H1 (cell line): Measurements from ENCODE around the gene CNRIP1. TPM values are rescaled to one million over a fixed set of nuclear protein-coding genes. Genes with fewer than 3 reads are reported as not detected.

Experiments
- CTCF ChIA-PET: fragments of 300-600 bp; sonication (Branson Sonifier 250); formaldehyde crosslinking; loops from one replicate; lab custom pipeline; 2021; ENCODE audit not compliant: partially characterized antibody; lab: Charles Lee
- POLR2A ChIA-PET: fragments of 300-600 bp; sonication (Branson Sonifier 250); formaldehyde crosslinking; loops from one replicate; lab custom pipeline; 2021; ENCODE audit warnings: inconsistent platforms; ENCODE audit not compliant: partially characterized antibody; lab: Charles Lee
- DNase-seq, 2 experiments: peaks; one replicate each; pipeline versions ENCODE4 v3.0.0 to v3.0.0-alpha.2; 2010 to 2022; ENCODE audit warnings: low spot score in 2 of 2, low read depth in 1 of 2, mixed read lengths in 1 of 2
- FAIRE-seq: peaks from 2 replicates; lab custom pipeline; 2011; peaks lifted over from hg19 to GRCh38; lab: Jason Lieb, UNC
- H2AFZ ChIP-seq: 2 replicates; pipeline ENCODE4 v1.8.1; 2012; ENCODE audit warnings: low read length, inconsistent platforms
- H2AK5ac ChIP-seq: 2 replicates; pipeline ENCODE4 v1.6.1; 2013; ENCODE audit warnings: low read depth, low read length
- H2BK120ac ChIP-seq: replicated peaks from 2 replicates; pipeline ENCODE3; 2013; ENCODE audit warnings: low read depth, low read length, inconsistent platforms
- H2BK12ac ChIP-seq: 2 replicates; pipeline ENCODE4 v1.6.1; 2013; ENCODE audit warnings: low read depth, low read length
- H2BK15ac ChIP-seq: 2 replicates; pipeline ENCODE4 v1.6.1; 2013; ENCODE audit warnings: low read length
- H2BK20ac ChIP-seq: 2 replicates; pipeline ENCODE4 v1.6.1; 2013; ENCODE audit warnings: low read length
- H2BK5ac ChIP-seq: 2 replicates; pipeline ENCODE4 v1.6.1; 2013; ENCODE audit warnings: low read depth, low read length
- H3K14ac ChIP-seq: 2 replicates; pipeline ENCODE4 v1.6.1; 2013; ENCODE audit warnings: inconsistent platforms; ENCODE audit not compliant: insufficient read length
- H3K18ac ChIP-seq: 2 replicates; pipeline ENCODE4 v1.6.1; 2013; ENCODE audit warnings: low read length; ENCODE audit errors: extremely low read depth
- H3K23ac ChIP-seq: 2 replicates; pipeline ENCODE4 v1.6.1; 2013; ENCODE audit warnings: inconsistent platforms; ENCODE audit not compliant: insufficient read length
- H3K23me2 ChIP-seq: 2 replicates; pipeline ENCODE4 v1.6.1; 2013; ENCODE audit warnings: low read depth, low read length
- H3K27ac ChIP-seq: 2 replicates; pipeline ENCODE4 v1.6.1; 2011; ENCODE audit warnings: low read depth, low read length, inconsistent platforms
- H3K27me3 ChIP-seq, 4 experiments: replicated peaks in 1 of 4; 1 replicate in 1 of 4; 2 replicates in 3 of 4; pipeline versions ENCODE4 v1.6.1 to v1.8.1; 2011 to 2013; ENCODE audit warnings: low read length in 3 of 4, mild to moderate bottlenecking in 3 of 4, inconsistent platforms in 2 of 4, mixed read lengths in 2 of 4, moderate library complexity in 1 of 4; ENCODE audit not compliant: control insufficient read depth in 3 of 4, insufficient read depth in 3 of 4; ENCODE audit errors: extremely low read depth in 1 of 4
- H3K36me3 ChIP-seq, 4 experiments: 2 replicates each; pipeline versions ENCODE4 v1.6.1 to v1.8.1; 2011 to 2013; ENCODE audit warnings: mild to moderate bottlenecking in 4 of 4, low read length in 3 of 4, moderate library complexity in 2 of 4, control low read depth in 1 of 4, inconsistent platforms in 1 of 4; ENCODE audit not compliant: insufficient read depth in 4 of 4, control insufficient read depth in 2 of 4
- H3K4ac ChIP-seq: replicated peaks from 2 replicates; pipeline ENCODE3; 2013; ENCODE audit warnings: low read length, low read depth, mixed read lengths, inconsistent platforms; ENCODE audit not compliant: insufficient read length
- H3K4me1 ChIP-seq, 4 experiments: replicated peaks in 1 of 4; 1 replicate in 1 of 4; 2 replicates in 3 of 4; pipeline versions ENCODE4 v1.6.1 to v1.8.1; 2011 to 2013; ENCODE audit warnings: low read length in 3 of 4, inconsistent platforms in 2 of 4, mixed read lengths in 1 of 4; ENCODE audit not compliant: insufficient read depth in 4 of 4, control insufficient read depth in 3 of 4
- H3K4me2 ChIP-seq, 2 experiments: 2 replicates each; pipeline versions ENCODE4 v1.6.1 to v1.8.1; 2011 to 2013; ENCODE audit warnings: low read depth in 2 of 2, low read length in 2 of 2, control low read depth in 1 of 2, inconsistent platforms in 1 of 2, mild to moderate bottlenecking in 1 of 2; ENCODE audit not compliant: insufficient read depth in 1 of 2
- H3K4me3 ChIP-seq, 4 experiments: fragments of 200-600, 300-600 bp in 1 of 4; sonication (generic), shearing (Covaris generic), sonication (Bioruptor Twin) in 1 of 4; 2 replicates each; pipeline versions ENCODE4 v1.5.1 to v1.8.1; 2011 to 2016; ENCODE audit warnings: low read length in 4 of 4, low read depth in 3 of 4, control low read depth in 2 of 4, inconsistent platforms in 2 of 4, mild to moderate bottlenecking in 2 of 4, mixed read lengths in 1 of 4, moderate library complexity in 1 of 4; ENCODE audit not compliant: insufficient read depth in 2 of 4; ENCODE audit errors: extremely low read depth in 1 of 4
- H3K56ac ChIP-seq: replicated peaks from 2 replicates; pipeline ENCODE3; 2013; ENCODE audit warnings: low read depth, mild to moderate bottlenecking, mixed read lengths, low read length, inconsistent platforms; ENCODE audit not compliant: insufficient read length
- H3K79me1 ChIP-seq: 2 replicates; pipeline ENCODE4 v1.6.1; 2013; ENCODE audit warnings: low read depth, low read length, control low read depth
- H3K79me2 ChIP-seq, 2 experiments: 2 replicates each; pipeline versions ENCODE4 v1.6.1 to v1.8.1; 2012 to 2013; ENCODE audit warnings: low read length in 2 of 2, mild to moderate bottlenecking in 2 of 2, inconsistent platforms in 1 of 2; ENCODE audit not compliant: insufficient read depth in 2 of 2, control insufficient read depth in 1 of 2
- H3K9ac ChIP-seq, 4 experiments: replicated peaks in 1 of 4; 1 replicate in 1 of 4; 2 replicates in 3 of 4; pipeline versions ENCODE4 v1.6.1 to v1.8.1; 2011 to 2013; ENCODE audit warnings: low read depth in 3 of 4, low read length in 3 of 4, control low read depth in 2 of 4, mild to moderate bottlenecking in 2 of 4, moderate library complexity in 2 of 4, inconsistent platforms in 1 of 4; ENCODE audit errors: extremely low read depth in 1 of 4
- H3K9me3 ChIP-seq, 2 experiments: 2 replicates each; pipeline versions ENCODE4 v1.6.1 to v1.8.1; 2012 to 2013; ENCODE audit warnings: mild to moderate bottlenecking in 2 of 2, moderate library complexity in 2 of 2, control low read depth in 1 of 2, inconsistent platforms in 1 of 2, low read depth in 1 of 2, low read length in 1 of 2, mixed read lengths in 1 of 2; ENCODE audit not compliant: insufficient read depth in 2 of 2
- H4K20me1 ChIP-seq, 2 experiments: replicated peaks in 1 of 2; 2 replicates each; pipeline versions ENCODE3 to v1.8.1; 2011 to 2013; ENCODE audit warnings: inconsistent platforms in 2 of 2, low read length in 2 of 2, mild to moderate bottlenecking in 1 of 2; ENCODE audit not compliant: insufficient read depth in 2 of 2, control insufficient read depth in 1 of 2
- H4K5ac ChIP-seq: 2 replicates; pipeline ENCODE4 v1.6.1; 2013; ENCODE audit warnings: low read length, low read depth, mixed read lengths, inconsistent platforms; ENCODE audit not compliant: insufficient read length
- H4K8ac ChIP-seq: 2 replicates; pipeline ENCODE4 v1.8.0; 2013; ENCODE audit warnings: mild to moderate bottlenecking, moderate library complexity, low read length, inconsistent platforms; ENCODE audit not compliant: insufficient read depth; ENCODE audit errors: extremely low read depth
- H4K91ac ChIP-seq: replicated peaks from 2 replicates; pipeline ENCODE3; 2013; ENCODE audit warnings: low read length, mixed read lengths, inconsistent platforms; ENCODE audit not compliant: insufficient read length
- CEBPB ChIP-seq: IDR thresholded peaks from 2 replicates; pipeline ENCODE4 v1.6.1; 2012; ENCODE audit warnings: low read depth, low read length
- HDAC6 ChIP-seq: IDR thresholded peaks from one replicate; pipeline ENCODE4 v1.7.1; 2012; ENCODE audit warnings: low read depth, mild to moderate bottlenecking, inconsistent platforms, low read length, moderate library complexity
- WGBS, 2 experiments: shearing (Covaris generic) in 1 of 2; methylation state at CpG; one replicate each; pipeline versions ENCODE4 v1.1.6 to v1.1.7; 2013 to 2015; ENCODE audit warnings: low lambda C conversion rate in 2 of 2, mixed read lengths in 2 of 2, inconsistent platforms in 1 of 2, low coverage in 1 of 2, missing lambda C conversion rate in 1 of 2; ENCODE audit not compliant: insufficient replicate concordance in 2 of 2, insufficient coverage in 1 of 2, insufficient read length in 1 of 2; ENCODE audit errors: extremely low coverage in 1 of 2, missing lambda C conversion rate in 1 of 2; 5-methylcytosine and 5-hydroxymethylcytosine counted together
- polyA plus RNA-seq, 7 experiments: library from polyadenylated mRNA; depleted of rRNA in 3 of 7; stranded (reverse) in 5 of 7; unstranded in 2 of 7; fragments of >200 nt in 5 of 7; fragments of 200-250 nt in 2 of 7; gene quantifications; 1 replicate in 5 of 7; 2 replicates in 1 of 7; 4 replicates in 1 of 7; pipeline versions ENCODE4 v1.2.1 to v1.2.3, GENCODE V29; 2011 to 2013; ENCODE audit warnings: missing spikeins in 2 of 7, mixed read lengths in 2 of 7
- total RNA-seq: library from RNA; stranded (reverse); fragmentation: NEBNext Ultra II Directional; extraction: Animal tissue kit (Norgen Biotek cat#: 25700); gene quantifications from 2 replicates; pipeline ENCODE4 v1.2.1, GENCODE V29; 2021
- TF ChIP-seq, protein P1 (sequence below), 3 experiments: IDR thresholded peaks; 1 replicate in 2 of 3; 2 replicates in 1 of 3; pipeline versions ENCODE4 v1.5.1 to v1.6.1; 2011; ENCODE audit warnings: low read length in 3 of 3, mild to moderate bottlenecking in 3 of 3, inconsistent platforms in 2 of 3, low read depth in 1 of 3, moderate library complexity in 1 of 3; ENCODE audit not compliant: insufficient read depth in 1 of 3; ENCODE audit errors: control extremely low read depth in 1 of 3

Gene CNRIP1
- total and polyA plus RNA-seq, 2 of the 8 experiments (the other 6 are each of a cell fraction or from before 2014, with no cell fraction given), result 4.6 to 7.0 TPM

GRCh38 chr2:68274022-68274421, 45.7 kb downstream of the CNRIP1 start:
- Histone ChIP-seq H3K4me2 (no peak overlapping the region), H4K5ac (no peak overlapping the region), H3K23me2 (no peaks in the 10 kb centered on the region), H3K9ac (no peak overlapping the region), H2AFZ (no peak overlapping the region), H3K14ac (no peak overlapping the region), H3K79me2 (no peaks in the 10 kb centered on the region), H3K36me3 (no peaks in the 10 kb centered on the region), H2AK5ac (no peak overlapping the region), H3K4ac (no peak overlapping the region), H4K8ac (no peak overlapping the region), H4K20me1 (peaks cover 0 to 2% of the 10 kb centered on the region in 2 experiments), H2BK20ac (no peak overlapping the region), H3K27ac (no peak overlapping the region), H2BK12ac (no peak overlapping the region)
- ChIA-PET CTCF (interaction anchor here (1.0 to 4.2 kb wide), 6 partner anchors 8 to 104 kb away, joined by 3 to 25 read pairs (median 5); no protein-coding TSS in a partner anchor), POLR2A (interaction anchor here (0.5 kb wide), 1 partner anchor 173 kb away, joined by 3 read pairs; no protein-coding TSS in a partner anchor)
- DNase-seq, result no peak
- TF ChIP-seq, protein P1, sequence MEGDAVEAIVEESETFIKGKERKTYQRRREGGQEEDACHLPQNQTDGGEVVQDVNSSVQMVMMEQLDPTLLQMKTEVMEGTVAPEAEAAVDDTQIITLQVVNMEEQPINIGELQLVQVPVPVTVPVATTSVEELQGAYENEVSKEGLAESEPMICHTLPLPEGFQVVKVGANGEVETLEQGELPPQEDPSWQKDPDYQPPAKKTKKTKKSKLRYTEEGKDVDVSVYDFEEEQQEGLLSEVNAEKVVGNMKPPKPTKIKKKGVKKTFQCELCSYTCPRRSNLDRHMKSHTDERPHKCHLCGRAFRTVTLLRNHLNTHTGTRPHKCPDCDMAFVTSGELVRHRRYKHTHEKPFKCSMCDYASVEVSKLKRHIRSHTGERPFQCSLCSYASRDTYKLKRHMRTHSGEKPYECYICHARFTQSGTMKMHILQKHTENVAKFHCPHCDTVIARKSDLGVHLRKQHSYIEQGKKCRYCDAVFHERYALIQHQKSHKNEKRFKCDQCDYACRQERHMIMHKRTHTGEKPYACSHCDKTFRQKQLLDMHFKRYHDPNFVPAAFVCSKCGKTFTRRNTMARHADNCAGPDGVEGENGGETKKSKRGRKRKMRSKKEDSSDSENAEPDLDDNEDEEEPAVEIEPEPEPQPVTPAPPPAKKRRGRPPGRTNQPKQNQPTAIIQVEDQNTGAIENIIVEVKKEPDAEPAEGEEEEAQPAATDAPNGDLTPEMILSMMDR (IDR thresholded peaks at IDR 0.05; ENCODE audit: control extremely low read depth in 1 of 3, insufficient read depth in 1 of 3, low read depth in 1 of 3, low read length in 3 of 3), result peak in 1 of 3 experiments; percentile 17; a peak in 1 of 4 replicates
- no peak for TF ChIP-seq HDAC6
- TF ChIP-seq CEBPB, result no peak
- TF ChIP-seq, all 59 proteins: peak for 1
- 73% methylated on average over 3 of the region's 3 CpGs; no CpG with 5 or more reads in 1 of the 2 experiments for WGBS, 2 experiments
- Histone ChIP-seq H3K18ac (no peak overlapping the region), H3K27me3 (no peaks in the 10 kb centered on the region), H3K9me3 (no peaks in the 10 kb centered on the region), H2BK15ac (no peak overlapping the region), H4K91ac (no peak overlapping the region), H2BK5ac (no peak overlapping the region), H3K4me1 (peaks cover 0 to 3% (median under 1%) of the 10 kb centered on the region in 4 experiments; a peak in 1 of 7 replicates), H3K4me3 (no peak overlapping the region), H3K79me1 (no peaks in the 10 kb centered on the region), H2BK120ac (no peak overlapping the region), H3K56ac (no peak overlapping the region), H3K23ac (no peak overlapping the region)
- no peak for FAIRE-seq
